PFSK-1 (cell line): ENCODE data around the gene FKBP8.

Source experiments
- FOXP2 ChIP-seq: optimal IDR thresholded peaks from 2 replicates; pipeline ENCODE3; 2011; ENCODE audit warnings: borderline replicate concordance, control low read depth, inconsistent platforms; ENCODE audit not compliant: insufficient read depth; ENCODE audit errors: extremely low read length, extremely low read depth
- POLR2AphosphoS5 ChIP-seq: IDR thresholded peaks from 2 replicates; pipeline ENCODE4 v1.6.1; 2012; ENCODE audit warnings: low read depth, mild to moderate bottlenecking, control low read depth, low read length, moderate library complexity
- REST ChIP-seq, 2 experiments: IDR thresholded peaks; 2 replicates each; pipeline versions ENCODE4 v1.6.1 to v1.8.0; 2011 to 2012; ENCODE audit warnings: low read depth in 2 of 2, low read length in 2 of 2, control low read depth in 1 of 2, inconsistent platforms in 1 of 2, mild to moderate bottlenecking in 1 of 2, moderate library complexity in 1 of 2; ENCODE audit not compliant: insufficient read depth in 1 of 2
- SIN3A ChIP-seq: IDR thresholded peaks from 2 replicates; pipeline ENCODE4 v1.6.1; 2012; ENCODE audit warnings: mild to moderate bottlenecking, low read length, moderate library complexity, borderline replicate concordance; ENCODE audit not compliant: insufficient read depth
- TAF1 ChIP-seq: IDR thresholded peaks from 2 replicates; pipeline ENCODE4 v1.6.1; 2012; ENCODE audit warnings: low read length, control low read depth, borderline replicate concordance; ENCODE audit not compliant: insufficient read depth

The FKBP8 gene

GRCh38 chr19:18538115-18538514, 5.3 kb downstream of the FKBP8 start:
- TF ChIP-seq SIN3A = no peak
- no peak for TF ChIP-seq FOXP2
- no peak for TF ChIP-seq POLR2AphosphoS5
- no peak for TF ChIP-seq TAF1
- TF ChIP-seq REST (IDR thresholded peaks at IDR 0.05; ENCODE audit: insufficient read depth in 1 of 2, low read depth in 2 of 2, low read length in 2 of 2) = no peak

- TF ChIP-seq FOXP2 (no peak), SIN3A (no peak), REST (IDR thresholded peaks at IDR 0.05; ENCODE audit: insufficient read depth in 1 of 2, low read depth in 2 of 2, low read length in 2 of 2) (no peak), TAF1 (no peak), POLR2AphosphoS5 (no peak)
These were observed 5.9 kb downstream of the FKBP8 start for GRCh38 chr19:18537431-18537830.

GRCh38 chr19:18536475-18536874, 6.9 kb downstream of the FKBP8 start:
- TF ChIP-seq TAF1 = no peak
- no peak for TF ChIP-seq FOXP2
- TF ChIP-seq SIN3A = no peak

GRCh38 chr19:18533058-18533457, 10.3 kb downstream of the FKBP8 start:
- TF ChIP-seq REST (IDR thresholded peaks at IDR 0.05; ENCODE audit: insufficient read depth in 1 of 2, low read depth in 2 of 2, low read length in 2 of 2) = no peak
- no peak for TF ChIP-seq TAF1
- TF ChIP-seq SIN3A = no peak
- no peak for TF ChIP-seq POLR2AphosphoS5
- no peak for TF ChIP-seq FOXP2

GRCh38 chr19:18532168-18532890, 11.0 kb downstream of the FKBP8 start:
- TF ChIP-seq TAF1 (no peak), POLR2AphosphoS5 (no peak), SIN3A (no peak), FOXP2 (no peak), REST (IDR thresholded peaks at IDR 0.05; ENCODE audit: insufficient read depth in 1 of 2, low read depth in 2 of 2, low read length in 2 of 2) (no peak)

GRCh38 chr19:18531485-18531884, 11.9 kb downstream of the FKBP8 start:
- TF ChIP-seq REST (IDR thresholded peaks at IDR 0.05; ENCODE audit: insufficient read depth in 1 of 2, low read depth in 2 of 2, low read length in 2 of 2) (no peak), SIN3A (no peak), TAF1 (no peak), POLR2AphosphoS5 (no peak), FOXP2 (no peak)
